ENCODE data around the gene NUP210.
"Not testable (repeated sequence)": the region's sequence is repeated elsewhere in the genome, so short reads cannot be mapped to it uniquely, and the experiment has no call there.

Gene NUP210

GRCh38 chr3:13385373-13385965, 34.7 kb downstream of the NUP210 start:
- H3K4me3 ChIP-seq (IDR thresholded peaks at IDR 0.05; ENCODE audit: insufficient read depth, low read depth, low read length): no peak overlapping the region
- no peak overlapping the region for H3K4me2 ChIP-seq
- no peak overlapping the region for H2AFZ ChIP-seq (ENCODE audit: low read depth)
- no peaks in the 10 kb centered on the region for H3K4me1 ChIP-seq (ENCODE audit: low read depth, poor library complexity, severe bottlenecking)
- no peaks in the 10 kb centered on the region for H3K27me3 ChIP-seq (ENCODE audit: insufficient read depth, low read depth)
- no peak for TF ChIP-seq CTCF (conservative IDR thresholded peaks at IDR 0.05; ENCODE audit: low read depth, low read length)
- H3K9ac ChIP-seq: no peak overlapping the region
- H4K20me1 ChIP-seq (ENCODE audit: insufficient read depth): no peaks in the 10 kb centered on the region
- no peaks in the 10 kb centered on the region for H3K79me2 ChIP-seq (ENCODE audit: insufficient read depth, low read depth)
- H3K27ac ChIP-seq: no peak overlapping the region
- no peaks in the 10 kb centered on the region; the same call in 1 of the 2 replicates for H3K36me3 ChIP-seq (ENCODE audit: insufficient read depth)

- Histone ChIP-seq H3K79me2 (ENCODE audit: insufficient read depth, low read depth) (no peaks in the 10 kb centered on the region), H3K27ac (no peak overlapping the region), H3K4me3 (IDR thresholded peaks at IDR 0.05; ENCODE audit: insufficient read depth, low read depth, low read length) (no peak overlapping the region), H3K4me1 (ENCODE audit: low read depth, poor library complexity, severe bottlenecking) (no peaks in the 10 kb centered on the region), H3K9ac (no peak overlapping the region), H3K4me2 (no peak overlapping the region), H3K36me3 (ENCODE audit: insufficient read depth) (no peaks in the 10 kb centered on the region; the same call in 1 of the 2 replicates), H4K20me1 (ENCODE audit: insufficient read depth) (no peaks in the 10 kb centered on the region), H3K27me3 (ENCODE audit: insufficient read depth, low read depth) (no peaks in the 10 kb centered on the region), H2AFZ (ENCODE audit: low read depth) (no peak overlapping the region)
- no peak for TF ChIP-seq CTCF (conservative IDR thresholded peaks at IDR 0.05; ENCODE audit: low read depth, low read length)
Observed at GRCh38 chr3:13380971-13381370, 39.2 kb downstream of the NUP210 start.

GRCh38 chr3:13379201-13379830, 40.8 kb downstream of the NUP210 start:
- Histone ChIP-seq H3K36me3 (ENCODE audit: insufficient read depth) (no peaks in the 10 kb centered on the region; the same call in 1 of the 2 replicates), H3K9ac (no peak overlapping the region), H3K79me2 (ENCODE audit: insufficient read depth, low read depth) (no peaks in the 10 kb centered on the region), H3K4me3 (IDR thresholded peaks at IDR 0.05; ENCODE audit: insufficient read depth, low read depth, low read length) (no peak overlapping the region), H3K4me1 (ENCODE audit: low read depth, poor library complexity, severe bottlenecking) (no peaks in the 10 kb centered on the region), H4K20me1 (ENCODE audit: insufficient read depth) (no peaks in the 10 kb centered on the region), H3K27ac (no peak overlapping the region), H3K27me3 (ENCODE audit: insufficient read depth, low read depth) (no peaks in the 10 kb centered on the region), H2AFZ (ENCODE audit: low read depth) (no peak overlapping the region), H3K4me2 (no peak overlapping the region)
- no peak for TF ChIP-seq CTCF (conservative IDR thresholded peaks at IDR 0.05; ENCODE audit: low read depth, low read length)

GRCh38 chr3:13378155-13378554, 42.0 kb downstream of the NUP210 start:
- Histone ChIP-seq H3K4me1 (ENCODE audit: low read depth, poor library complexity, severe bottlenecking) (no peaks in the 10 kb centered on the region), H3K27me3 (ENCODE audit: insufficient read depth, low read depth) (no peaks in the 10 kb centered on the region), H4K20me1 (ENCODE audit: insufficient read depth) (no peaks in the 10 kb centered on the region), H3K9ac (no peak overlapping the region), H3K4me3 (IDR thresholded peaks at IDR 0.05; ENCODE audit: insufficient read depth, low read depth, low read length) (no peak overlapping the region), H3K36me3 (ENCODE audit: insufficient read depth) (no peaks in the 10 kb centered on the region; the same call in 1 of the 2 replicates), H3K27ac (no peak overlapping the region), H2AFZ (ENCODE audit: low read depth) (no peak overlapping the region), H3K4me2 (no peak overlapping the region), H3K79me2 (ENCODE audit: insufficient read depth, low read depth) (no peaks in the 10 kb centered on the region)
- TF ChIP-seq CTCF (conservative IDR thresholded peaks at IDR 0.05; ENCODE audit: low read depth, low read length): no peak

- not testable (repeated sequence) for H4K20me1 ChIP-seq (ENCODE audit: insufficient read depth); H2AFZ ChIP-seq (ENCODE audit: low read depth); H3K4me2 ChIP-seq; H3K4me1 ChIP-seq (ENCODE audit: low read depth, poor library complexity, severe bottlenecking); H3K27ac ChIP-seq; H3K36me3 ChIP-seq (ENCODE audit: insufficient read depth); H3K79me2 ChIP-seq (ENCODE audit: insufficient read depth, low read depth); H3K27me3 ChIP-seq (ENCODE audit: insufficient read depth, low read depth); H3K4me3 ChIP-seq (IDR thresholded peaks at IDR 0.05; ENCODE audit: insufficient read depth, low read depth, low read length); H3K9ac ChIP-seq
Observed at GRCh38 chr3:13377741-13378140, 42.4 kb downstream of the NUP210 start.
